GM18909 (cell line): Measurements from ENCODE around the gene HERC2.
"Not testable (repeated sequence)": the region's sequence is repeated elsewhere in the genome, so short reads cannot be mapped to it uniquely, and the experiment has no call there.

Experiments used
- ATAC-seq: cut with Tn5 transposase; IDR thresholded peaks from one replicate; pipeline ENCODE4 v1.9.1; 2021; ENCODE audit warnings: mild to moderate bottlenecking; ENCODE audit not compliant: unreplicated experiment, poor library complexity

HERC2 gene

GRCh38 chr15:28185148-28185895 lies 136.7 kb downstream of the HERC2 start:
- ATAC-seq, result no peak

GRCh38 chr15:28184166-28184565 lies 137.8 kb downstream of the HERC2 start:
- no peak for ATAC-seq

- ATAC-seq, result no peak
Measured at GRCh38 chr15:28182731-28183130, 139.2 kb downstream of the HERC2 start.

- ATAC-seq, result no peak
Measured at GRCh38 chr15:28182216-28182615, 139.8 kb downstream of the HERC2 start.

- no peak for ATAC-seq
Measured at GRCh38 chr15:28181366-28181765, 140.6 kb downstream of the HERC2 start.

GRCh38 chr15:28179270-28179669 lies 142.7 kb downstream of the HERC2 start:
- ATAC-seq, result no peak

- ATAC-seq, result no peak
Measured at GRCh38 chr15:28178727-28179126, 143.3 kb downstream of the HERC2 start.

- no peak for ATAC-seq
Measured at GRCh38 chr15:28178290-28178689, 143.7 kb downstream of the HERC2 start.

GRCh38 chr15:28169366-28169765 lies 152.6 kb downstream of the HERC2 start:
- ATAC-seq, result no peak

- not testable (repeated sequence) for ATAC-seq
Measured at GRCh38 chr15:28168405-28169121, 153.4 kb downstream of the HERC2 start.

GRCh38 chr15:28167042-28167441 lies 154.9 kb downstream of the HERC2 start:
- ATAC-seq, result no peak

- ATAC-seq, result no peak
Measured at GRCh38 chr15:28165791-28166190, 156.2 kb downstream of the HERC2 start.

GRCh38 chr15:28164876-28165275 lies 157.1 kb downstream of the HERC2 start:
- no peak for ATAC-seq

- no peak for ATAC-seq
Measured at GRCh38 chr15:28154283-28154682, 167.7 kb downstream of the HERC2 start.

GRCh38 chr15:28153492-28154119 lies 168.4 kb downstream of the HERC2 start:
- ATAC-seq, result no peak

- ATAC-seq, result not testable (repeated sequence)
Measured at GRCh38 chr15:28152538-28152923, 169.4 kb downstream of the HERC2 start.

- ATAC-seq, result not testable (repeated sequence)
Measured at GRCh38 chr15:28151864-28152537, 170.0 kb downstream of the HERC2 start.

GRCh38 chr15:28147801-28148200 lies 174.2 kb downstream of the HERC2 start:
- no peak for ATAC-seq

GRCh38 chr15:28145419-28145818 lies 176.6 kb downstream of the HERC2 start:
- not testable (repeated sequence) for ATAC-seq

GRCh38 chr15:28140062-28140461 lies 181.9 kb downstream of the HERC2 start:
- no peak for ATAC-seq
